NCI-H774 (cell line): ENCODE results near the gene CTBP2.

Source experiments
- DNase-seq: peaks from one replicate; lab custom pipeline; 2025; lab: John Stamatoyannopoulos, UW

CTBP2 gene

GRCh38 chr10:125144693-125145623 is 15.4 kb downstream of the CTBP2 start:
- DNase-seq, result no peak

GRCh38 chr10:125144206-125144605 is 16.2 kb downstream of the CTBP2 start:
- DNase-seq, result no peak

DNA sequence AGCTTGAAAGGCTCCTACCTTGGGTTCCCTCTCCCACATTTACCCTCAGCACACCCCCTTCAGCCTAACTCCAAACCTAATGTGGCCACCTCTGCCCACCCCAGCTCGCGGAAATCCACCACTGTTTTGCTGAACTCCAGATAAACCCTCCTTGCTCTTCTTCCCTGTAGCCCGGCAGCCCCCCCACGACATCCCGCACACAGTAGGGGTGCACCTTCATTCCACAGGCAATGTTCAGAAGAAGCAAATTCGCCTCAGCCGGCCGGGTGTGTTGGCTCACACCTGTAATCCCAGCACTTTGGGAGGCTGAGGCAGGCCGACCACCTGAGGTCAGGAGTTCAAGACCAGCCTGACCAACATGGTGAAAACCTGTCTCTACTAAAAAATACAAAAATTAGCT is 17.4 kb downstream of the CTBP2 start:
- DNase-seq, result no peak

- no peak for DNase-seq
These were observed 18.4 kb downstream of the CTBP2 start for GRCh38 chr10:125141860-125142484.

GRCh38 chr10:125141150-125141859 is 19.1 kb downstream of the CTBP2 start:
- no peak for DNase-seq

DNA sequence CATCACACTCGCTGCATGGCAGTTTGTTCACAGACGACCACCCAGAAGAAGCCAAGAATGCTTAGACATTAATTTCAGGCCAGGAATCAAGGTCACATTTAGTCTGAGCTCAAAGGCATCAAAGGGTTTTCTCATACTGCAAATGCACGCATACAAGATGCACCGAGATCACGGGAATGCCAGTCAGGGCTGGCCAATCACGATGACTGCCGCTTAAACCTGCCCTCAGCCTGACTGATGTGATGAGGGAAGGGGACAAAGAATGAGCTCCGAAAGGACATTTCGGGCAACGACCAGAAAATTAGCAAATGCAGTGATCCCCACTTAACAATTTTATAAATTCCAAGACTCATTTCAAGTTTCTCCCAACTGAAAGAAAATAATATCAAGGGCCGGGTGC is 20.2 kb downstream of the CTBP2 start:
- DNase-seq, result no peak

GRCh38 chr10:125137601-125138438 is 22.5 kb downstream of the CTBP2 start:
- DNase-seq, result no peak

DNA sequence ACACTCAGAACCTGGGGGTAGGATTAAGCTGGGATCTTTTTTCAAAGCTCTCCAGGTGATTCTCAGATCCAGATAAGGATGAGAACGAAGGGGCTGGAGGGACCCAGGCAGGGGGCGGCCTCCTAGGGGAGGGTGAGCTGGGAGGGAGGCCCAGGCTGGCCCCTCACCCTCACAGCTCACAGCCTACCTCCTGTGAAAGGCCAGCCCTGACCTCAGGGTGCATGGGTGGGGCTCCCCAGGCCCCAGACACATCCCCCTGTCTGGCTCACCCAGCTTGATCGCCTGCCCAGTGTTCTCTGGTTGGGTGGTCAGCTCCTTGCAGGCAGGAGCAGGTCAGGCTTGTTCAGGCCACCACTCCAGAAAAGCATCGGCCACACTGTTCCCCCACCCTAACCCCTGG is 24.3 kb downstream of the CTBP2 start:
- DNase-seq, result no peak

DNA sequence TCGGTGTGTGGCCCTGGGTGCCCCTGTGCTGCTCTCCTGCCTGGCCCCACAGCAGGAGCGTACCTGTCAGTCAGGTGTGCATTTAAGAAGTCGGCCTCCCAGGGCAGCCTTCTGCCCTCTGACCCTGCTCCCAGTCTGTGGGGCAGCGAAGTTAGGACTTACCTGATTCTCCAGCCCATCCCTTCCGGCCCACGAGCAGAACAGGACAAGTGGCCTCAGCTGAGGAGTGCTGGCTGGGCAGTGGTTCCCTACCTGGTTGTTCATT is 24.7 kb downstream of the CTBP2 start:
- DNase-seq, result no peak

- DNase-seq, result no peak
These were observed 25.2 kb downstream of the CTBP2 start for GRCh38 chr10:125134916-125135770.

- DNase-seq, result no peak
These were observed 25.9 kb downstream of the CTBP2 start for GRCh38 chr10:125134483-125134848.

DNA sequence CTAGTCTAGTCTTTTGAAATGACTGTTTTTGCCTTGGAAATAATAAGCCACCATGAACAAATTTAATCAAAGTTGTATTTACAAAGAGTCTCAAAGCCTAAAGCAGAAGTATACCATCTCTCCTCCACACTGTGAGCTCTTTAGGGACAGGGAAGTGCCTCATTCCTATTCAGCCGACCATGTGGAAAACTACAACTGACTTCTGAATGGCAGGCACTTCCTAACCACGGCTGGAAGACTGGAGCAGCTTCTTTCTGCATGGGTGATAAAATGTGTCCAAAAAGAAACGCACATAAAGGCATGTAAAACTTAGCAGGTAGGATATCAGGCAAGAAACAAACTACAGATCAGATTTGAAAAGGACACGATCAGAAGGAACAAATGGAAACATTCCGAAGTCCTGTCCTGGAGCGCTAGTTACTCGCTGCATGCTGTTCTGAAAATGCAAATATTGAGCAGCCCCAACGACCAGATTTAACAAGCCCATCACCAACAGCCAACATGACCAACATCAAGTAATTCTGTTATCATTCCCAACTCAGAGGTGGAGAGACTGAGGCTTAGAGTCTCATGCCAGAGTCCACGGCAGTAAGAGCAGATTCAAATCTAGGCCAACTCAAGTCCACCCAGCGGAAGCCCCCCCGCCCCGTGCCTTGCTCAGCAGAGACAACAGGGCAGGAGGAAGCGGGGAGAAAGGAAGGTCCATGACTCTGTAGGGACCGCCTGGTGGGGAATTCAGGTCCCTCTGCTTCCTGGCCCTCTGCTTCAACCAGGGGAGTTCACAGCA is 26.5 kb downstream of the CTBP2 start:
- no peak for DNase-seq

GRCh38 chr10:125132344-125132743 is 28.0 kb downstream of the CTBP2 start:
- DNase-seq, result no peak

DNA sequence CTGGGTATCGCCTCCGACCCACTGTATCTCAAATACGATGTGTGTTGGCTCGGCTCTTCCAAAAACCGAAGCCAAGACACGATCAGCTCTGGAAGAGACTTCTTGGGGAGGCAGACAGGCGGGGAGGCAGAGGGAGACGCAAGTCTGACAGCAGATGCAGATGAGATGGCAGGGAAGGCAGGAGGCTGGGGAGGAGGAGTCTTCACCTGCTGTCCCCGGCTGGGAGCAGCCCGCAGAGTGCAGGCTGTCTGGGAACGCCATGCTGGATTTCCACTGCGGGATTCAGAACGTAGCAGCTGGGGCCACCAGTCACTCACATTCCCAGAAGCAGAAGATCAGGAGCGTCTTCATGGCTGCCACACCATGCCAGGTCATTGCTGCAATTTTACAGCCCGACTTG is 29.4 kb downstream of the CTBP2 start:
- DNase-seq, result no peak

- no peak for DNase-seq
These were observed 30.1 kb downstream of the CTBP2 start for GRCh38 chr10:125130260-125130659.

DNA sequence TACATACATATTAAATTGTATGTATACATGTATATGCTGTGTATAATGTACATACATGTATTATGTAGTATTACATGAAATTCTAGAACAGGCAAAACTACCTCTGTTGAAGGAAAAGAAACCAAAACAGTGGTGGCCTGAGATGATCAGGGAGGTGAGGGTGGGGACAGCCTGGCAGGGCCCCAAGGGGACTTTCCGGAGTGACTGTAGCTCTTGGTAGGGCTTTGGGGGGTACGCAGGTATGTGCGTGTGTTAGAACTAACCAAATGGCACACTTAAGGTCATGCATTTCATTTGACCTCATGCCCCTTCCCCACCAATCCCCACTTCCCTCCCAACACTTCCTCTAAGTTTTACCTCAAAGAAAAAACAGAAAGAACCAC is 31.3 kb downstream of the CTBP2 start:
- DNase-seq, result no peak

GRCh38 chr10:125128397-125129075 is 31.8 kb downstream of the CTBP2 start:
- DNase-seq, result no peak

DNA sequence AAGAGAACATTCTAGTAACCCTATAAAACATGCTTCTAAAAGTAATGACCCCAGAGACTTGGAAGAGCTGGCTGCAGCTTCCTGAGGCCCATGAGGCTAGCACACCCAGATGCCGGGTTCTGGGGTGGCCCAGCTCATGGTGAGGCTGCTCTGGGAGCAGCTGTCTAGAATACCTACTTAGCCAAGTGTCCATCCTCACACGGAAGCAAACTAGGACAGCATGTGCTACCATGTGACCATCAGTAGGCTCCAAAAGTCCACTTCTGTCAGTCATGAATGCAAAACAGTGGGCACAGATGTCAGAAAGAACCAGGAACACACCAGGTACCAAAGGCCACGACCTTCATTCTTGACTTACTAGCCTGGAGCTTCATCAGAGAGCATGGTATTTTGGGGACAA is 32.4 kb downstream of the CTBP2 start:
- DNase-seq, result no peak

- no peak for DNase-seq
These were observed 33.3 kb downstream of the CTBP2 start for GRCh38 chr10:125127110-125127509.
